Measurements from ENCODE around the gene CXCL9. TPM values are rescaled to one million over a fixed set of nuclear protein-coding genes. Genes with fewer than 3 reads are reported as not detected.
"Not testable (repeated sequence)": the region's sequence is repeated elsewhere in the genome, so short reads cannot be mapped to it uniquely, and the experiment has no call there.

CXCL9 gene
- total RNA-seq, 6 experiments from 2014 or later: not detected

DNA sequence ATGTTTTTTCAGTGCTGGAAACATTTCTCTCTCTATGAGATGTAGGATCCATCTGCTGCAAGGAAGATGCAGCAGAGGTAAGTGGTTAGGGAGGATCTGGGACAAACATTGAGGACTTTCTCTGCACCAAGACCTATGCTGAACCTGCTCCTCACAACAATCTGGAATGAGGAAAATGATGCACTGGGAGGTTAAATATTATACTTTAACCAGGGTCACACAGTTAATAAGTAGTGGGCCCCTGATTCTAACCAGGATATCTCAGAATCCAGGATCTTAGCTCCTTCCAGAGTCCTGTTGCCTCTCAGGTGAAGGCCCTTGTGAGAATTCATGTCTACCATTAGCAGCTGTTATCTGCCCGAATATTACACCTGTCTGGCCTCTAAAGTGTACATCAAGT, 7.0 kb downstream of the CXCL9 start:
- H3K9me3 Mint-ChIP-seq: no peaks in the 10 kb centered on the region
- no peaks in the 10 kb centered on the region for H3K36me3 Mint-ChIP-seq (ENCODE audit: low read depth)
- no peak overlapping the region for H3K4me3 Mint-ChIP-seq
- H3K27ac Mint-ChIP-seq: no peak overlapping the region
- peaks cover 6% of the 10 kb centered on the region; the same call in 1 of the 2 replicates for H3K4me1 Mint-ChIP-seq (ENCODE audit: low read depth)
- H3K27me3 Mint-ChIP-seq (ENCODE audit: insufficient read depth): peaks cover 4% of the 10 kb centered on the region
- DNase-seq: no peak
- TF ChIP-seq, protein P1, sequence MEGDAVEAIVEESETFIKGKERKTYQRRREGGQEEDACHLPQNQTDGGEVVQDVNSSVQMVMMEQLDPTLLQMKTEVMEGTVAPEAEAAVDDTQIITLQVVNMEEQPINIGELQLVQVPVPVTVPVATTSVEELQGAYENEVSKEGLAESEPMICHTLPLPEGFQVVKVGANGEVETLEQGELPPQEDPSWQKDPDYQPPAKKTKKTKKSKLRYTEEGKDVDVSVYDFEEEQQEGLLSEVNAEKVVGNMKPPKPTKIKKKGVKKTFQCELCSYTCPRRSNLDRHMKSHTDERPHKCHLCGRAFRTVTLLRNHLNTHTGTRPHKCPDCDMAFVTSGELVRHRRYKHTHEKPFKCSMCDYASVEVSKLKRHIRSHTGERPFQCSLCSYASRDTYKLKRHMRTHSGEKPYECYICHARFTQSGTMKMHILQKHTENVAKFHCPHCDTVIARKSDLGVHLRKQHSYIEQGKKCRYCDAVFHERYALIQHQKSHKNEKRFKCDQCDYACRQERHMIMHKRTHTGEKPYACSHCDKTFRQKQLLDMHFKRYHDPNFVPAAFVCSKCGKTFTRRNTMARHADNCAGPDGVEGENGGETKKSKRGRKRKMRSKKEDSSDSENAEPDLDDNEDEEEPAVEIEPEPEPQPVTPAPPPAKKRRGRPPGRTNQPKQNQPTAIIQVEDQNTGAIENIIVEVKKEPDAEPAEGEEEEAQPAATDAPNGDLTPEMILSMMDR (IDR thresholded peaks at IDR 0.05): no peak

DNA sequence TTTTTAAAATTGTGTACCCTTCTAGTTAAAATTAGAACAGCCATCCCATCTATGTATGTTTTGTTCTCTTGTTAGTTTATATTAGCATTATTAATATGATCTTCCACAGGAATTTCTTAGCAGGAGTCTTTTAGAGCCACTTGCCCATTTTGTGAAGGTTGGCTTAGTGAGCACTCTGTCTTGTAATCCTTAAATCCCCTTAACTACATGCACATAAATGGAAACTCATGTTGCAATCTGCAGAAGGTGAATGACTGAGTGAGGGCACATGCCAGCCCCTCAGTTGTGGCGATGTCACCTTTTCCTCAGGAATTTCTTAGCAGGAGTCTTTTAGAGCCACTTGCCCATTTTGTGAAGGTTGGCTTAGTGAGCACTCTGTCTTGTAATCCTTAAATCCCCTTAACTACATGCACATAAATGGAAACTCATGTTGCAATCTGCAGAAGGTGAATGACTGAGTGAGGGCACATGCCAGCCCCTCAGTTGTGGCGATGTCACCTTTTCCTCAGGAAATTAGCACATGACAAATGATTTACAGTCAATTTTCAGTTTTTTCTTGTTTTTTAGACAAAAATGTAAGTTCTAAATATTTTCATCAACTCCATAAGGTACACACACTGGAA, 8.7 kb downstream of the CXCL9 start:
- not testable (repeated sequence) for H3K27me3 Mint-ChIP-seq (ENCODE audit: insufficient read depth); H3K9me3 Mint-ChIP-seq; H3K4me1 Mint-ChIP-seq (ENCODE audit: low read depth); H3K36me3 Mint-ChIP-seq (ENCODE audit: low read depth); DNase-seq; H3K27ac Mint-ChIP-seq; H3K4me3 Mint-ChIP-seq

DNA sequence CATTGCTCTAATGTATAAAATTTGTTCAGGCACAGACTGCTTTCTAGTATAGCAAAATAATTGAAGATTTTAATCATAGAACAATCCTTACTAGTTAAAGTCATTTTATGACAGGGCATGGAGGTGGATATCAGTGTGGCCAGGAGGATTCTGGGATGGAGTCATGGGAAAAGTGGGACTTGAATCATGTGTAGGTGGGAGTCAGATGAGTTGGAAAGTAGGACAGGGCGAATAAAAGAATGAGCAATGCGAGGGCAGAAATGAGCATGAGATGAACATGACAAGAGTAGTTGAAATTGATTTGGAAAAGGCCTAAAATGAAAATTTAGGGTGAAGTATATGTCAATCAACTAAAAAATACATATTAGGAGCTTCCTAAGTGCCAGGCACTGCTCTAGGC, 9.4 kb downstream of the CXCL9 start:
- Mint-ChIP-seq H3K27ac (no peak overlapping the region), H3K9me3 (no peaks in the 10 kb centered on the region), H3K36me3 (ENCODE audit: low read depth) (no peaks in the 10 kb centered on the region), H3K27me3 (ENCODE audit: insufficient read depth) (peaks cover 2% of the 10 kb centered on the region; the same call in 1 of the 2 replicates), H3K4me1 (ENCODE audit: low read depth) (peaks cover 6% of the 10 kb centered on the region; the same call in 1 of the 2 replicates), H3K4me3 (no peak overlapping the region)
- DNase-seq: no peak
- TF ChIP-seq, protein P1 (IDR thresholded peaks at IDR 0.05): no peak

DNA sequence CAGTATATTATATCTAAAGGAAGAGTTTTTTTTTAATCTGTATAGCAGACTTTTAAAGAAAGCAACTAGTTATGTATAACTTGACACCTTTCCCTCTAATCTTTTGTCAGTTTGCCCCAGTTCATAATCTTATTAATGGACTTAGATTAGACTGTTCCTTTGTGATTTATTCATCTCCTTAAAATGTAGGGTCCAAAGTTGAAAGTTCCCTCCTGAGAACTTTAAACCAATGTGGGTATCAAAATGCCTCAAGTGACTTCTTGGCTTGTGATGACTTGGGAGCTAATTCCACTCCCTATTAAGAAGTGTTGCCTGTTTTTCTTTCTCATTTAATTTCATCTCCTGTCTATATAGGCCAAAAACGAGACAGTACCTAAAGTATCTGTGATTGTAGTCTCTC, 10.2 kb downstream of the CXCL9 start:
- DNase-seq: no peak
- Mint-ChIP-seq H3K4me1 (ENCODE audit: low read depth) (peaks cover 6% of the 10 kb centered on the region; the same call in 1 of the 2 replicates), H3K4me3 (no peak overlapping the region), H3K36me3 (ENCODE audit: low read depth) (no peaks in the 10 kb centered on the region), H3K27ac (no peak overlapping the region), H3K9me3 (no peaks in the 10 kb centered on the region), H3K27me3 (ENCODE audit: insufficient read depth) (no peaks in the 10 kb centered on the region)
- TF ChIP-seq, protein P1 (IDR thresholded peaks at IDR 0.05): no peak

DNA sequence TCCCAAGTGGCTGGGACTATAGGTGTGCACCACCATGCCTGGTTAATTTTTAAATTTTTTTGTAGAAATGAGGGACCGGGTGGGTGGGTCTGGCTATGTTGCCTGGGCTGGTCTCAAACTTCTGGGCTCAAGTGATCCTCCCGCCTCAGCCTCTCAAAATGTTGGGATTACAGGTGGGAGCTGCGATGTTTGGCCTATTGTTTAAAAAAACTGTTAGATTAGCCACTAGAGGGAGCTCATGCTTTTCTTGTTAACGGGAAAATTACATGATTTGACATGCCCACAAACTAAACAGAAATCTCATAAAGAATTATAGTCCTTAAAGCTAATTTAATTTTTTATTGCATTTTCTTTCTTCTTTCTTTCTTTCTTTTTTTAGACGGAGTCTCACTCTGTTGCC, 11.6 kb downstream of the CXCL9 start:
- Mint-ChIP-seq H3K4me3 (no peak overlapping the region), H3K36me3 (ENCODE audit: low read depth) (no peaks in the 10 kb centered on the region), H3K27ac (no peak overlapping the region), H3K9me3 (no peaks in the 10 kb centered on the region), H3K27me3 (ENCODE audit: insufficient read depth) (no peaks in the 10 kb centered on the region; the same call in 1 of the 2 replicates), H3K4me1 (ENCODE audit: low read depth) (peaks cover 6% of the 10 kb centered on the region; the same call in 1 of the 2 replicates)
- DNase-seq: peak; percentile 51
- TF ChIP-seq, protein P1 (IDR thresholded peaks at IDR 0.05): peak; percentile 92

DNA sequence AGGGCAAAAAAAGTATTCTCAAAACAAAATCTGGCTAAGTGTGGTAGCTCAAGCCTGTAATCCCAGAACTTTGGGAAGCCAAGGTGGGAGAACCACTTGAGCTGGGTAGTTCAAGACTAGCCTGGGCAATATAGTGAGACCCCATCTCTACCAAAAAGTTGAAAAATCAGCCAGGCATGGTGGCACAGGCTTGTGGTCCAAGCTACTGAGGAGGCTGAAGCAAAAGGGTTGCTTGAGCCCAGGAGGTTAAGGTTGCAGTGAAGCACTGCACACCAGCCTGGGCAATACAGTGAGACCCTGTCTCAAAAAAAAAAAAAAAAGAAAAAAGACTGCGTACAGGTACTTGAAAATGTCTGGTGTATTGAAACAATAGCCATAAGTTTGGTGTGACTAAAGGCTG, 14.8 kb downstream of the CXCL9 start:
- Mint-ChIP-seq H3K9me3 (no peaks in the 10 kb centered on the region), H3K27me3 (ENCODE audit: insufficient read depth) (peaks cover 2% of the 10 kb centered on the region; the same call in 1 of the 2 replicates), H3K27ac (no peak overlapping the region), H3K4me1 (ENCODE audit: low read depth) (peaks cover 29% of the 10 kb centered on the region), H3K36me3 (ENCODE audit: low read depth) (peaks cover 16% of the 10 kb centered on the region), H3K4me3 (no peak overlapping the region)
- TF ChIP-seq, protein P1 (IDR thresholded peaks at IDR 0.05): no peak
- no peak for DNase-seq

Measured in HFFc6 (cell line).